ENCODE measurements around the gene ETF1. TPM values are rescaled to one million over a fixed set of nuclear protein-coding genes. Genes with fewer than 3 reads are reported as not detected.
A peak's percentile ranks its signal among the peaks of the same experiment; 100 is the strongest.

Gene ETF1
- 100 to 1,000 TPM; 239 to 246 TPM for total RNA-seq
- 29.4 TPM for polyA plus RNA-seq

GRCh38 chr5:138542956-138543729, at the start of gene ETF1:
Gene ETF1, minus strand, starts transcription at chr5:138543236. Its CDS starts 318 bp downstream, at chr5:138542918.
- no peaks in the 10 kb centered on the region for H3K27me3 ChIP-seq (ENCODE audit: insufficient read depth, low read length, poor library complexity, severe bottlenecking)
- H3K4me3 Mint-ChIP-seq, result peak within 1 kb of the TSS; percentile 96 to 100 (median 98)
- no peaks in the 10 kb centered on the region for H3K27me3 Mint-ChIP-seq
- no peaks in the 10 kb centered on the region for H3K36me3 ChIP-seq (ENCODE audit: insufficient read depth, low read length)
- no peaks in the 10 kb centered on the region for H3K9me3 Mint-ChIP-seq
- ChIA-PET CTCF (interaction anchor here (0.6 to 2.6 kb wide), 13 partner anchors 8 to 789 kb away, joined by 3 to 26 read pairs (median 5); partner anchors contain the start of genes EGR1, HSPA9 and KDM3B), POLR2A (interaction anchor here (0.8 to 2.9 kb wide), 13 partner anchors 10 to 799 kb away, joined by 3 to 60 read pairs (median 8); partner anchors contain the start of genes BRD8, EGR1, FAM53C and HSPA9)
- peak; percentile 99 to 100 (median 100) for DNase-seq
- peaks cover 71 to 94% (median 75%) of the 10 kb centered on the region in 3 donors for H3K4me1 Mint-ChIP-seq
- peak within 1 kb of the TSS; percentile 89 for H3K4me3 ChIP-seq (ENCODE audit: low read length)
- peaks cover 75% of the 10 kb centered on the region for H3K4me1 ChIP-seq (ENCODE audit: insufficient read depth, low read length)
- H3K27ac ChIP-seq (ENCODE audit: low read depth, low read length), result peak within 1 kb of the TSS; percentile 99
- peak within 1 kb of the TSS; percentile 99 to 100 (median 100) for H3K27ac Mint-ChIP-seq
- H3K36me3 Mint-ChIP-seq, result peaks cover 0 to 43% (median 1%) of the 10 kb centered on the region in 3 donors
- H3K9me3 ChIP-seq (ENCODE audit: low read length), result no peaks in the 10 kb centered on the region

DNA sequence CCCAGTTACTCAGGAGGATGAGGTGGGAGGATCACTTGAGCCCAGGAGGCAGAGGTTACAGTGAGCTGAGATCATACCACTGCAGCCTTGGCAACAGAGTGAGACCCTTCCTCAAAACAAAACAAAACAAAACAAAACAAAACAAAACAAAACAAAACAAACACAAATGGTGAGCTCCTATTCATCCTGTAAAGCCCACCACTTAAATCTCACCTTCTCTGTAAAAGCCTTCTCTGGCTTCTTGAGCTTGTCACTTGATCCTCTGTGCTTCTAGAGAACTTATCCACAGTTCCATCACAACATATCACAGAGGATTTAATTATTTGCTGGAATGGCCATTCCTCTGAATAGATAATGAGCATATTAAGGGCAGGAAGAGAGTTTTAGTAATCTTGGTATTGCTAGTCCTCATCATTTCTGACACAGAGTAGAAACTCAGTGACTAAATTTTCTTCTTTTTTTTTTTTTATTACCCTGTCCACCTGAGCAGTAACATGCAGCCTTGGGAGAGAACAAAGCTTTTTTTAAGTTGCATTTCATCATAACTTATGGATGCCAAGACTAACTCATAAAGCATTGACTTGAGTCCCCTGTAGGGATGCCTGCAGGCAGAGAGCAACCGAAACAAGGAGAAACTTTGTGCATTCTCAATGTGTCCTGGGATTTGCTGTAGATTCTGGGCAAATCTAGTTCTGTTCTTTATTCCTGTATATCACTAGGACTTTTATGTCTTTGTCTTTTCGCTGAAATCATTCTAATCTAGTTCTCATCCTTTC, 45.2 kb upstream of the ETF1 start:
- CTCF ChIA-PET, result no interaction called here
- H3K4me3 ChIP-seq (ENCODE audit: low read length), result no peak overlapping the region
- H3K9me3 Mint-ChIP-seq, result no peaks in the 10 kb centered on the region

GRCh38 chr5:138585157-138585556, 42.1 kb upstream of the ETF1 start:
- Histone ChIP-seq H3K27ac (ENCODE audit: low read depth, low read length) (no peak overlapping the region), H3K36me3 (ENCODE audit: insufficient read depth, low read length) (no peaks in the 10 kb centered on the region), H3K27me3 (ENCODE audit: insufficient read depth, low read length, poor library complexity, severe bottlenecking) (no peaks in the 10 kb centered on the region), H3K9me3 (ENCODE audit: low read length) (no peaks in the 10 kb centered on the region), H3K4me3 (ENCODE audit: low read length) (no peak overlapping the region), H3K4me1 (ENCODE audit: insufficient read depth, low read length) (no peaks in the 10 kb centered on the region)
- DNase-seq, result no peak
- Mint-ChIP-seq H3K4me3 (no peak overlapping the region), H3K9me3 (no peaks in the 10 kb centered on the region), H3K27me3 (peaks cover 10 to 17% of the 10 kb centered on the region in 2 donors), H3K4me1 (no peaks in the 10 kb centered on the region), H3K36me3 (no peaks in the 10 kb centered on the region), H3K27ac (no peak overlapping the region)
- POLR2A ChIA-PET, result no interaction called here
- CTCF ChIA-PET, result no interaction called here

More for the DNA sequence above, 45.2 kb upstream of the ETF1 start:
- Histone ChIP-seq H3K36me3 (ENCODE audit: insufficient read depth, low read length) (no peaks in the 10 kb centered on the region), H3K4me1 (ENCODE audit: insufficient read depth, low read length) (no peaks in the 10 kb centered on the region), H3K27ac (ENCODE audit: low read depth, low read length) (no peak overlapping the region), H3K27me3 (ENCODE audit: insufficient read depth, low read length, poor library complexity, severe bottlenecking) (peaks cover 3% of the 10 kb centered on the region), H3K9me3 (ENCODE audit: low read length) (no peaks in the 10 kb centered on the region)
- no peaks in the 10 kb centered on the region for H3K36me3 Mint-ChIP-seq
- no peaks in the 10 kb centered on the region for H3K4me1 Mint-ChIP-seq
- no peak for DNase-seq
- POLR2A ChIA-PET, result interaction anchor here (0.6 kb wide), 1 partner anchor 38 kb away, joined by 3 read pairs; no protein-coding TSS in a partner anchor
- H3K27ac Mint-ChIP-seq, result no peak overlapping the region
- H3K27me3 Mint-ChIP-seq, result peaks cover 16 to 29% of the 10 kb centered on the region in 2 donors
- no peak overlapping the region for H3K4me3 Mint-ChIP-seq

DNA sequence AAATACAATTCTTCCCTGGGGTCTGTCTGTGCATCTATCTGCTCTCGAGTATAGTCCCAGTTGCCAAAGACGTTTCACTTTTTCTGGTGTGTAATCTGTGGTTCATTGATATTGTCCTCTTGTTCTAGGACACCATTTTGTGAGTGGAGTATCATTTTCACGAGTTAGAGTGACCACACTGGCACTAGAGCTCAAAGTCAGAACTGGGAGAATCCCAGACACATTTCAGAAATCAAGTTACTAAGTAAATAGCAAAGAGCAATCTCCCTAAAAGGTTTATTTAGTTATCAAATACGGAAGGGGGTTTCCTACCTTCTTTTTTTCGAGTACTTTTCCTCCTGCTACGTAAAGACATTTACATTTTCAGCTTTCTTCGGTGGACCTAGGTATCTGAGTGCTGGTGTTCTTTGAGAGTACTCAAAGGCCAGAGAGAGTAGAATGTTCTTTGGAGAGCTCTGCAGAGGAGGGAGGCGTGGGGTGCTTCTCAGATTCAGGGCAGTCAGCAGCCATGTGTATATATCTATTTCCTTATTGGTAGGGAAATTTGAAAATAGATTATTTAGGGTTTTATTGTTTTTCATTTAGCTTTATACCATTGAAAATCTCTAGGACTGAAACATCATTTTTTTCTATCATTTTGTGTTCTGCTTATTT, 41.1 kb upstream of the ETF1 start:
- no peaks in the 10 kb centered on the region for H3K36me3 Mint-ChIP-seq
- ChIA-PET CTCF (interaction anchor here (1.0 to 1.2 kb wide), 2 partner anchors 9 to 678 kb away, joined by 3 to 6 read pairs; partner anchors contain the start of gene HSPA9), POLR2A (interaction anchor here (0.7 kb wide), 1 partner anchor 9 kb away, joined by 3 read pairs; the partner anchor contains the start of gene HSPA9)

DNA sequence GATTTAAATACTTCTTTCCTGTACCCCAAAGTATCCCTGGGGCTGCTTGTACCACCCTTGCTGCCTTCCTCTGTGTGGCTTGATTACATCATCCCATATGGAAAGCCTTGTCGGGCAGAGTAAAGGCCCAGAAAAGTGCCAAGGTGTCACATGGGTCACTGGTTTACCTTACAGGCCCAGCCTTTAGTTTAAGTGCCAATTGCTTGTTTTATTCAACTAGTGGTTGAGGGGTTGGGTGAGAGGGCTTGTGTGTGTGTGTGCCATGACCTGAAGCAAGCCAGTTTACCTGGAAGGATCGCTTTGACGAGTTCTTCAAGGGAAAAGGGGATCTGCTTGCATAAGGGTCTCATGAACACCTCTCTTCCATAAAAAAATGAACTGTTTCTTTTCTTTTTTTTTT, 39.9 kb upstream of the ETF1 start:
- Mint-ChIP-seq H3K27ac (no peak overlapping the region), H3K4me1 (peaks cover 0 to 5% (median 4%) of the 10 kb centered on the region in 3 donors), H3K36me3 (no peaks in the 10 kb centered on the region), H3K9me3 (no peaks in the 10 kb centered on the region), H3K4me3 (no peak overlapping the region), H3K27me3 (peaks cover 5 to 17% of the 10 kb centered on the region in 2 donors)
- ChIA-PET POLR2A (no interaction called here), CTCF (no interaction called here)
- H3K36me3 ChIP-seq (ENCODE audit: insufficient read depth, low read length), result no peaks in the 10 kb centered on the region
- no peak overlapping the region for H3K27ac ChIP-seq (ENCODE audit: low read depth, low read length)
- H3K9me3 ChIP-seq (ENCODE audit: low read length), result no peaks in the 10 kb centered on the region
- DNase-seq, result no peak
- no peaks in the 10 kb centered on the region for H3K4me1 ChIP-seq (ENCODE audit: insufficient read depth, low read length)
- no peak overlapping the region for H3K4me3 ChIP-seq (ENCODE audit: low read length)
- H3K27me3 ChIP-seq (ENCODE audit: insufficient read depth, low read length, poor library complexity, severe bottlenecking), result no peaks in the 10 kb centered on the region

More for the DNA sequence above, 41.1 kb upstream of the ETF1 start:
- H3K27me3 Mint-ChIP-seq, result peaks cover 8 to 17% of the 10 kb centered on the region in 2 donors
- H3K4me3 Mint-ChIP-seq, result no peak overlapping the region
- no peak overlapping the region for H3K27ac Mint-ChIP-seq
- no peak overlapping the region for H3K27ac ChIP-seq (ENCODE audit: low read depth, low read length)
- no peaks in the 10 kb centered on the region for H3K9me3 Mint-ChIP-seq
- no peak overlapping the region for H3K4me3 ChIP-seq (ENCODE audit: low read length)
- DNase-seq, result no peak
- H3K36me3 ChIP-seq (ENCODE audit: insufficient read depth, low read length), result no peaks in the 10 kb centered on the region
- H3K4me1 ChIP-seq (ENCODE audit: insufficient read depth, low read length), result no peaks in the 10 kb centered on the region
- H3K4me1 Mint-ChIP-seq, result peaks cover 0 to 4% (median 4%) of the 10 kb centered on the region in 3 donors
- H3K27me3 ChIP-seq (ENCODE audit: insufficient read depth, low read length, poor library complexity, severe bottlenecking), result no peaks in the 10 kb centered on the region
- no peaks in the 10 kb centered on the region for H3K9me3 ChIP-seq (ENCODE audit: low read length)

- H3K27me3 Mint-ChIP-seq, result peaks cover 0 to 8% of the 10 kb centered on the region in 2 donors
- ChIA-PET POLR2A (interaction anchor here (0.5 kb wide), 1 partner anchor 34 kb away, joined by 3 read pairs; no protein-coding TSS in a partner anchor), CTCF (no interaction called here)
Observed at GRCh38 chr5:138580777-138581176, 37.7 kb upstream of the ETF1 start.

GRCh38 chr5:138580001-138580400, 37.0 kb upstream of the ETF1 start:
- Mint-ChIP-seq H3K9me3 (peaks cover 0 to 1% (median 0%) of the 10 kb centered on the region in 5 donors), H3K36me3 (peaks cover 0 to 8% (median 0%) of the 10 kb centered on the region in 3 donors), H3K4me3 (no peak overlapping the region), H3K4me1 (peaks cover 6 to 14% (median 10%) of the 10 kb centered on the region in 3 donors), H3K27ac (no peak overlapping the region), H3K27me3 (peaks cover 3 to 5% of the 10 kb centered on the region in 2 donors)
- Histone ChIP-seq H3K27me3 (ENCODE audit: insufficient read depth, low read length, poor library complexity, severe bottlenecking) (no peaks in the 10 kb centered on the region), H3K4me1 (ENCODE audit: insufficient read depth, low read length) (peaks cover 6% of the 10 kb centered on the region), H3K9me3 (ENCODE audit: low read length) (no peaks in the 10 kb centered on the region), H3K4me3 (ENCODE audit: low read length) (no peak overlapping the region), H3K27ac (ENCODE audit: low read depth, low read length) (no peak overlapping the region), H3K36me3 (ENCODE audit: insufficient read depth, low read length) (no peaks in the 10 kb centered on the region)
- ChIA-PET CTCF (interaction anchor here (0.7 to 1.5 kb wide), 12 partner anchors 14 to 682 kb away, joined by 3 to 7 read pairs (median 3); partner anchors contain the start of genes BRD8, CTNNA1, ETF1 and KIF20A), POLR2A (interaction anchor here (0.5 kb wide), 1 partner anchor 33 kb away, joined by 3 read pairs; no protein-coding TSS in a partner anchor)
- DNase-seq, result no peak

More at GRCh38 chr5:138580777-138581176, 37.7 kb upstream of the ETF1 start:
- Mint-ChIP-seq H3K36me3 (peaks cover 0 to 2% (median 0%) of the 10 kb centered on the region in 3 donors), H3K9me3 (peaks cover 0 to 1% (median 0%) of the 10 kb centered on the region in 5 donors), H3K27ac (peak overlapping the region in 1 of 8 donors; percentile 63), H3K4me3 (no peak overlapping the region), H3K4me1 (peaks cover 2 to 8% (median 8%) of the 10 kb centered on the region in 3 donors)
- Histone ChIP-seq H3K4me1 (ENCODE audit: insufficient read depth, low read length) (peaks cover 6% of the 10 kb centered on the region), H3K9me3 (ENCODE audit: low read length) (no peaks in the 10 kb centered on the region), H3K27me3 (ENCODE audit: insufficient read depth, low read length, poor library complexity, severe bottlenecking) (no peaks in the 10 kb centered on the region), H3K4me3 (ENCODE audit: low read length) (no peak overlapping the region), H3K27ac (ENCODE audit: low read depth, low read length) (no peak overlapping the region), H3K36me3 (ENCODE audit: insufficient read depth, low read length) (no peaks in the 10 kb centered on the region)
- DNase-seq, result no peak
